HL-60/S4 (cell line): ENCODE measurements around the gene DIAPH3.

ENCODE experiments used
- in situ Hi-C: fragments of 300-500 bp; cut with MboI; formaldehyde crosslinking; loops from 2 replicates; pipeline ENCODE4 v1.14.3; 2022; ENCODE audit warnings: low sequenced_read_pairs

Gene DIAPH3

DNA sequence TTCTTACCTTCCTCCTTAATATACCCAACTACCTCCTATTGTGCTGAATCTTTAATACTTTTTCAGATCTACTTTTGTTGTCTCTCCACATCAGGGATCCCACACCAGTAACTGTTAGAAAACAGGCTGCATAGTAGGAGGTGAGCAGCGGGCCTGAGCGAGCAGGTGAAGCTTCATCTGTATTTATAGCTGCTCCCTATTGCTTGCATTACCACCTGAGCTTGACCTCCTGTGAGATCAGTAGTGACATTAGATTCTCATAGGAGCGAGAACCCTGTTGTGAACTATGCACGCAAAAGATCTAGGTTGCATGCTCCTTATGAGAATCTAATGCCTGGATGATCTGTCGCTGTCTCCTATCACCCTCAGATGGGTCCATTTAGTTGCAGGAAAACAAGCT, 279.8 kb downstream of the DIAPH3 start:
- in situ Hi-C loops, result no loop called here

GRCh38 chr13:59880468-59880867, 283.3 kb downstream of the DIAPH3 start:
- in situ Hi-C loops, result no loop called here

DNA sequence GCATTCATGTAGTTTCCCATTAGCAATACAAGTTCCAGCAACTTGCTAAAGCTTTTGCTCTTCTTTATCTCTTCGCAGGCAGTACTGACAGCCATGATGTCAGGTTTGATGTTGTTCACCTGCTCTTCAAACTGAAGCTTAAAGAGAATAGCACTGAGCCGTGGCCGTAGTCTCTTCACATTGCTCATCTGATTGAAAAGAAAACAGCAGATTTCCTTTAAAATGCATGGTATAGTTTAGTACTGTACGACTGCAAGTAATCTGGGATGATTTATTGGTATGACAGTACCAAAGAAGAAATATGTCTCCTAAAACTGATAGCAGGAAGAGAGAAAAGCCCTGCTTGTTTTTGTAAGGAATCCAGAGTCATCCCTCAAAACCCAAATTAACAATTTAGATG, 284.4 kb downstream of the DIAPH3 start:
- in situ Hi-C loops, result no loop called here

DNA sequence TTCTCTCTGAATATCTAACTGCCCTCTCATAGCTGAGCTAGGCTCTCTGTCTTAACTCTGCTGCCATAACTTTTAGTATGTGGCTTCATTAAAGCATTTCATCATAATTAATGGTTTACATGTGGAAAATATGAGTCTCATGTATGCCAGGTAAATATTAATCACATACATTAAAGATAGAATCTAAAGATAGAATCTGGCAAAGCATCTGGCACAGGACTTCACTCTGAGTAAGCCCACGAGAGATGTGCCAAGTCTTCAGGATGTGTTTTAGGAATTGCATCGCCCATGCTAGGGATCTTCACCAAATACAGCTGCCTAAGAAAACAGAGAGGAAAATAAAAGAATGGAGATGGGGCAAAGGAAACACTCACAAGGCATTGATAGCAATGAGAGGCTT, 285.8 kb downstream of the DIAPH3 start:
- in situ Hi-C loops, result no loop called here

GRCh38 chr13:59874973-59875372, 288.8 kb downstream of the DIAPH3 start:
- in situ Hi-C loops, result no loop called here

DNA sequence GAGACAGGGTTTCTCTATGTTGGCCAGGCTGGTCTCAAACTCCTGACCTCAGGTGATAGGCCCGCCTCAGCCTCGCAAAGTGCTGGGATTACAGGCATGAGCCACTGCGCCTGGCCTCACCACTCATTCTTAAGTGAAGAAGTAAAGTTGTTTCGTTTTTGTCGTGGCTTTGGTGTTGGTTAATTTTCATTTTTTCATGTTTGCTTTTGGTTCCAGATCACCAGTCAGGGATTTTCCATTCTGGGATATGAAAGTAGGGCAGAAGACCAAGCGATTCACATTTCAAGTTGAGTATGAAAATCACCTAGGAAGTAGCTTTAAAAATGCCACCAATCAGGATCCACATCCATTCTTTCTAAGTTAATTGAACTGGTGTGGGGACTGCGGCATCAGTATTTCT, 289.9 kb downstream of the DIAPH3 start:
- in situ Hi-C loops, result no loop called here

DNA sequence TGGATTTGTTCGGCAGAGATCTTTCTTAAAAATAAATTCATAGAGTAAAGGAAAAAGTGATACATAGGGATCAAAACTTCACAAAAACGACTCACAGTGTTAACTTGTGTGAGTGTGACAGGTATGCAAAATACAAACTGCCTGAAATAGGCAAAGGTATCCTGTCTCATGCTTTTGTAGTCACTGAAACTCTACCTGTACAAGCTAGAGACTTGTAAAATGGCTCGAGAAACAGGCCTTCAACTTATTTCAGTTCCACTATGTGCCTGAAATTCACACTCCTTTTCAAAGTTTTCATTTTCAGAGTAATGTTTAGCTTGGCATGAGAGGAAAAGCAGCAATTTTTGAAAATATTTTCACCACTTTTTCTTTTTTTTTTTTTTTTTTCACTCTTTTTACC, 290.4 kb downstream of the DIAPH3 start:
- in situ Hi-C loops, result no loop called here

- in situ Hi-C loops, result no loop called here
Measured at GRCh38 chr13:59867867-59868266, 295.9 kb downstream of the DIAPH3 start.

- in situ Hi-C loops, result no loop called here
Measured at GRCh38 chr13:59865398-59865797, 298.3 kb downstream of the DIAPH3 start.

- in situ Hi-C loops, result no loop called here
Measured at GRCh38 chr13:59863621-59864020, 300.1 kb downstream of the DIAPH3 start.

- in situ Hi-C loops, result no loop called here
Measured at GRCh38 chr13:59861676-59862075, 302.1 kb downstream of the DIAPH3 start.

- in situ Hi-C loops, result no loop called here
Measured at GRCh38 chr13:59856281-59856810, 307.4 kb downstream of the DIAPH3 start.

GRCh38 chr13:59846845-59847620, 316.7 kb downstream of the DIAPH3 start:
- in situ Hi-C loops, result no loop called here

DNA sequence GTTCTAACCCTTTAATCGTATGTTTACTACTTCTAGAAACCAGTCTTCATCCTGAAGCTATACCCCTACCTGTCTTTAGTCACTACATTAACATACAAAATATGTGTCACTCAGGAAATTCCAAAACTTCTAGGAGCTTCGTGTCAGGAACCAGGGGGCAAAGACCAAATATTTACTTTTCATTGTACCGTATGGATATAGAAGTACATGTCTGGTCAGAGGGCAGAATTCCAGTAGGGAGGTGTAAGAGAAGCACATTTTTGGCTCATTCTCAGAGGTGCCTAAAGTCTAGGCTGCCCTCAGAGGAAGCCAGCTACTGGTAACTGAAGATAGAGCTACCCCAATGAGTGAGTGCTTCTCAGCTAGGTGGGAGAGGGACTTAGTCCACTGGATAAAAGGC, 320.7 kb downstream of the DIAPH3 start:
- in situ Hi-C loops, result no loop called here

DNA sequence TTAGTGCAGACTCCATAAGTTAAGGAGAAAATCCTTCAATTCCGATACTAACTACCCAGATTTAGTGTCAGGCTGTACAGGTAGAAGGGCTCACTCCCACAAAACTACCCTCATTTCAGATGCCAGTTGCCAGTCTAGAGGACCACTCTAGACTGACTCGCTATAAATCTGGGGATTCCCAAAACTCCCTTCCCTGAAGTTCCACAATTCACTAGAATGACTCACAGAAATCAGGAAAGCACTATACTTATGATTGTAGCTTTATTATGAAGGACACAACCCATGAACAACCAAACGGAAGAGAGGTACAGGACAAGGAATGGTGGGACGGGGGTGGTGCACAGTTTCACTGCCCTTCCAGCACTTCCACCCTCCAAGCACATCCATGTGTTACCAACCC, 321.2 kb downstream of the DIAPH3 start:
- in situ Hi-C loops, result no loop called here

DNA sequence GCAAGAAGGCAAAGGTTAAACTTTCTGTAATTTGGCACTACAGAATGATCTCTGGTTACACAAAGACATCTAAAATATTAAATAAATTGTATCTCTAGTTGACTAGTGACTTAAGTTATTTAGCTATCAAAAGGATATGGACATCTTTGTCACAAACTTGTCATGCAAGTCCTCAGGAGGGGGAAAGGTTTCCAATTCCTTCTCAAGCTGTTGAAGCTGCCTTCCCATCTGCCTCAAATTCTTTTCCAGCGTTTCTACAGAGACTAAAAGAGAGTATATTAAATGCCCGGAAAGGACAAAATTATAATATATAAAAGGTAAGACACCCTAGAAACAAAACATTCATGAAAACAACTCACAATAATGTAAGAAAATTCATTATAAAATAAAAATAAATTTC, 324.5 kb downstream of the DIAPH3 start:
- in situ Hi-C loops, result no loop called here

GRCh38 chr13:59837101-59837500, 326.6 kb downstream of the DIAPH3 start:
- in situ Hi-C loops, result no loop called here

DNA sequence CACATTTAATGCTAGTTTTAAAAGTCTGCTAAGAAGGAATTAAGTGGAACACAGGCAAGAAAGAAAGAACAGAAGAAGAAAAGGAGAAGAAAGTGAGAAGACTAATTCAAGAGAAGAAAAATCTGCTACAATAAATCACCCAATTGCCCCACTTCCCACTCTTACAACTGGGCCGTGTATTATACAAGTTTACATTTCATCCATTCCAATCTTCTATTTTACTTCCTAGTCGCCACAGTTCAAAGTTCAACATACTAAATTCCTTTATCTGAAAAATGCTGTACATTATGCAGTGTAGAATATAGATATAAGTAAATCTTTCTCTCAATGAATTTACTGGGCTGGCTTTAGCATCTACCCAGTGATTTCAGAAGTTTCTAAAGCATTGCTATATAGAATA, 328.2 kb downstream of the DIAPH3 start:
- in situ Hi-C loops, result no loop called here

- in situ Hi-C loops, result no loop called here
Measured at GRCh38 chr13:59834801-59835200, 328.9 kb downstream of the DIAPH3 start.

DNA sequence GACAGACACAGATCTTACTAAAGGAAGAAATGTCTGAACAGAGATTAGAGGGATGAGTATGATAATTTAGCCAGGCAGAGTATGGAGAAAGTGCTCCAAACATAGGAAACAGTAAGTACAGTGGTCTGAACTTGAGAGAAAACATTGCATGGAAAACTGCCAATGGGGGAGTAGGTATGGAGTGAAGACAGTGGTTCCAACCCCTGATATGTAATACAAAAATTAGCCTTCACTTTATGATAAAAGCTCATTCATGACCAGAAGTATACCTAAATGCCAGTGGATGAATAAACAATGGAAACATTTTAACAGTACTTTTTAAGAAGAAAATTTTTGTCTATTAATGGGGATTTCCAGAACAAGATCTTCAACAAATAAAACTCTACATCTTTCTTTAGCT, 334.0 kb downstream of the DIAPH3 start:
- in situ Hi-C loops, result no loop called here

- in situ Hi-C loops, result no loop called here
Measured at GRCh38 chr13:59823486-59823885, 340.2 kb downstream of the DIAPH3 start.

DNA sequence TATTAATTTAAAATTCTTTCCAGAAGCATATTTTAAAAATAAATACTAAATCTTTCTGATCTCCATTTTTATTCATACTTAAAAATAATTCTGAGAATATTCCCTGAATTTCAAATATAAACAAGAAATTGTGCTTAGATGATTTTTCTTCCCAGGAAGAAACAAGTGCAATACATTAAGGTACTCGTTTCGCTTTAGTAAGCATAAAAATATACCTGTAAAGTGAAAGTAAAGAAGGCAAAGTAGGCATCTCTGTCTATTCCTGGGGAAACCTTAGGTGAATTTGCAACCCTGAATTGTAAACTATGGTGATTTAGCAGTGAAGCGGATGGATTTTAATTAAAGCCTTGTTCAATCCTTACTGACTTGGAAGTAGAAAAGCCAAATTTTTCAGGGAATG, 354.2 kb downstream of the DIAPH3 start:
- in situ Hi-C loops, result no loop called here

- in situ Hi-C loops, result no loop called here
Measured at GRCh38 chr13:59806801-59807200, 356.9 kb downstream of the DIAPH3 start.
